HG03108 (cell line): ENCODE measurements around the gene CSF2.

ENCODE experiments used
- ATAC-seq: cut with Tn5 transposase; IDR thresholded peaks from one replicate; pipeline ENCODE4 v1.9.1; 2021; ENCODE audit warnings: moderate library complexity; ENCODE audit not compliant: unreplicated experiment

The CSF2 gene

DNA sequence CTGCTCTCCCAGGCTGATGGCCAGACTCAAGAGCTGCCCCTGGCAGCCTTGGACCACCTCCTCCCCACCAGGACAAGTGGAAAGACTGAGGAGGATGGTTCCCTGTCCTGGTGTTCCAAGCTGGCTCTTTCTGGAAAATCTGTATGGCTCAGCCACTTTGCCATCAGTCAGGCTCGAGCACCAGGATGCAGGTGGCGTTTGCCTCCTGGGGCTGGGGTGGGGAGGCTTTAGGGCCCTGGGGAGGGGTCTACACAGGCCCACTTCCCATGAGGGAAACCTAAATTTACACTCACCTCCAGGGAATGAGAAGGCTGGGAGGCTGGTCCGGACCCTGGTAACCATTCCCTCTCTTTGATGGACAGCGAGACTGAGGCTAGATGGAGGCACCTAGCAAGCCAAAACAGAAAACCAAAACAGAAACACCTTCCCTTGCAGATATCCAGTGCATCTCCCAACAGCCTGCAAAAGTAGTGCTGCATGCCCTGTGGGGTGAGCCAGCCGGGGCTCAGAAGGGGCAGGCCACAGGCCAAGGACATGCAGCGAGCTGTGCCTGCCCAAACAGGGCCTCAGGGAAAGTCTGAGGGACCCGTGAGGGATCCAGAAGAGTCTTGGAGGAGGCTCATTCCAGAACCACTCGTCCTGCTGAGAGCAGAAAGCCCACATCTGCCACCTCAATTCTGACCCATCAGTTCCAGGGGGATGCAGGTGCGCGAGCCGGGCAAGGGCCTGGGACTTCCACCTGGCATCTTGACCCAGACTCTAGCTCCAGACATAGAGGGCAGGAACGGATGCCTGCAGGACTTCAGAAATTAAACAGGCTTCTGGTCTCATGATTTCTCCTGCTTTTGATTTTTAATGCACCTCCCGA is 5.4 kb upstream of the CSF2 start:
- no peak for ATAC-seq

DNA sequence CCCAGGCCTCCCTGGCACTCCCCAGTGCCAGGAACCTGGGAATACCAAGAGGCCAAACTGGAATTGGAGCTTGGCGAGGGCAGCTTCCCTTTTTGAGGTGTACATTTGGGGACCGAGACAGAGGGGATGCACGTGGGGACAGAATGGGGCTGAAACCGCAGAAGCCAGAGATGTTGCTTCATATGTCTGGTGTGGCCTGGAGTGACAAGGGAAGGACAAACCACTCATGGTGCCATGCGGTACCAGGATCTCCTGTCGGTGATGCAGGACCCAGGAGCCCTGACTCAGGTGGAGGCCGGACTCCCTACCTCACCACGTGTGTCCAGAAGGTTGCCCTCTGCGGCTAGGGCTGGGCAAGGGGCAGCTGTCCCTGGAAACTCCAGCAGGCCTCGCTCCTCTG is 4.0 kb upstream of the CSF2 start:
- no peak for ATAC-seq

DNA sequence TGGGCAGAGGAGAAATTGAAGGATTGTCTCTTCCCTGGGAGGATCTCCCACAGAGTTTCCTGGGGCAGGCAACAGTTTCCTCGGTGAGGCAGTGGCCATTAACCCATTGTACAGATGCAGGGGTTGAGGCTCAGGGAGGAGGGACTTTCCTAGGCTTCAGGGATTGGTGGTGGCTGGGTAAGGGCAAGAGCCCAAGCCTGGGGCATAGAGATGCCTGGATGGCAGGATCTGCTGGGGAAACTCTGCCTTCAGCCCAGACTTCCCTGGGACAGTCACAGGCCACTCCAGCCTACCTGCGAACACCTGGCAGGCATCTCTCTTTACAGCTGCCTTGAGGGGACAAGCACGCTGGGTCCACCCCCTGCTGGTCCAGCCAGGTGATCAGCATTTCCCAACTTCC is 3.6 kb upstream of the CSF2 start:
- no peak for ATAC-seq

DNA sequence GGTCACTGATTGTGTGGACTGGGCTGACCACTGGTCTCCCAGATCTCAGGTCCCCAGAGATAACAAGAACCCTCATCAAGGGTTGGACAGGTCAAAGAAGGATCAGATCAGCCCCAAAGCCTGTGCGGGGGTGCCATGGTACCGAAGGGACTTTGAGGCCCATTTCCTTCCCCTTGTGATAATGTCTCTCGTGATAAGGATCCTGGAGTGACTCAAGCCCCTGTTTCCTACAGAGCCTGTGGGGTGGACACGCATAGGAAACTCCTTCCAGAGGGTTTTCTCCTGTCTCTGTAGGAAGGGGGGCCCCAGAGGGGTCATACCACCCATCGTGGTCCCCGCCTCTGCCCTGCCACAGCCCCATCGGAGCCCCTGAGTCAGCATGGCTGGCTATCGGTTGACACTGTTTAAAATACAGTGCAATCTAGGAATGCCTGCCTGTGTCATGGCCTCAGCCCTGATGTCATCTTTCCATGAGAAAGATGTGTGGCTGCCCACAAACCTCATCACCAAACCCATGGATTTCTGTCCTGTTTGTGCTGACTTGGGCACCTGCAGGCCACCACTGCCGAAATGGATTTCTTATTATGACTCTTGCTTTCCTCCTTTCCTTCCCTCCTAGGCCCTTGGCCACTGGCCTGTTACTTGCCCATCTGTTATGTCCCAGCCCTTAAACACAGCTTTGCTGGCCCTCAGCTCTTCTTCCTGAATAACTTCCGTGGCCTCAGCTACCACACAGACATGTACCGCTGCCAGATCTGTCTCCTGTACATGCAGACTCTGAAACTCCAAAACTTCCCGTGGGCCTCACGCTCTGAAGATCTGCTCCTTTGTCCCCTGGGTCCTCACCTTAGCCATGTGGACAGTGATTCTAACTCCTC is 2.9 kb upstream of the CSF2 start:
- ATAC-seq: no peak

DNA sequence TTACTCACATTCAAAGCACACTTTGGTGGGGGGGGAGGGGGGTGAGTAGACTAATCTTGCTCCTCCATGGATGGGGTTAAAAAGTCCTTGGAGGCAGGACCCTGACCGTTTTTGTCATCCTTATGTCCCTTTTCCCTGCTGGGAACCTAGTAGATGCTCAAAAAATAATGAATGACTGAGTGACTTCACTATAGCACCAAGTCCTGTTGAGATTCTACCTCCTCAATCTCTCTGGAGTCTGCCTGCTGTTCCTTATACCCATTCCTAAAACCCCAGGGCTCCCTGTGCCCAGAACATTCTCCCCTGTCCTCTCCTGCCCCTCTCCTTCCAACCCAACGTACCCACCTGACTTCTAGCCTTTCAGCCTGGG is 2.3 kb upstream of the CSF2 start:
- no peak for ATAC-seq

DNA sequence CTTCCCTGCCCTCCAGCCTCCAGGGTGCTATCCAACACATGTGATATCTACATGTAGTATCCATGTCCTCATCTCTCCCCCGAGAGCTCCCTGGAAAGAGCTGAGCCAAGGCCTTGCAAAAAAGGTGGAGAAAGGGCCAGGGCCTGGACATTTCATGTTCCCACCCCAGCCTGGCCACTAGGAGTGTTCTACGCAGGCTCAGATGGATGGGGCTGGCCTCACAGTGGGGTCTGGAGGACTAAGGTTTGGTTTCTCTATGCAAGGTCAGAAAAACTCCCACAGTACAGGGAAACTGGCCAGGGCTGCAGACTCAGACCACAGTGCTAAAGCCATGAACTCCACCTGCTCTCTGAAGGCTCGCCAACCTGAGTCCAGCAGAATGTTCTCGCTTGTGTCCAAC is 1.5 kb upstream of the CSF2 start:
- no peak for ATAC-seq

DNA sequence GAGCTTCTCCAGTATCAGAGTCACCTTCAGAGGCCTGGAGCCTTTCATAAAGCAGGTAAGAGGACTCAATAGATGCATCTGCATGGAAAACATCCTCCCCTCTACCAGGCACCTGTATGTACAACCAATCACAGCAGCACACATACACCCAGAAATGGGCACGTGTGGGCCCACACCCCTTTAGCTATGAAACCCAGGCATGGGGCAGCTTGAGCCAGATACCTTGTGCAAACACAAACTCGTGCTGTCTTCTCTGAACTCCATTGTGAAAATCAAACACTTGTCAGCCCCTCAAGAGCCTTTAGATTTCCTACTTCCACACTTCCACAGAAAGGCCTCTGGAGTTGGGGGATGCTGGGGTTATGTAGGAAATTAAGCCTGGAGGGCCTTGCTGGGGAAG is 1.1 kb upstream of the CSF2 start:
- ATAC-seq: no peak

DNA sequence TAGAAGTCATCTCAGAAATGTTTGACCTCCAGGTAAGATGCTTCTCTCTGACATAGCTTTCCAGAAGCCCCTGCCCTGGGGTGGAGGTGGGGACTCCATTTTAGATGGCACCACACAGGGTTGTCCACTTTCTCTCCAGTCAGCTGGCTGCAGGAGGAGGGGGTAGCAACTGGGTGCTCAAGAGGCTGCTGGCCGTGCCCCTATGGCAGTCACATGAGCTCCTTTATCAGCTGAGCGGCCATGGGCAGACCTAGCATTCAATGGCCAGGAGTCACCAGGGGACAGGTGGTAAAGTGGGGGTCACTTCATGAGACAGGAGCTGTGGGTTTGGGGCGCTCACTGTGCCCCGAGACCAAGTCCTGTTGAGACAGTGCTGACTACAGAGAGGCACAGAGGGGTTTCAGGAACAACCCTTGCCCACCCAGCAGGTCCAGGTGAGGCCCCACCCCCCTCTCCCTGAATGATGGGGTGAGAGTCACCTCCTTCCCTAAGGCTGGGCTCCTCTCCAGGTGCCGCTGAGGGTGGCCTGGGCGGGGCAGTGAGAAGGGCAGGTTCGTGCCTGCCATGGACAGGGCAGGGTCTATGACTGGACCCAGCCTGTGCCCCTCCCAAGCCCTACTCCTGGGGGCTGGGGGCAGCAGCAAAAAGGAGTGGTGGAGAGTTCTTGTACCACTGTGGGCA is 642 bp downstream of the CSF2 start:
- ATAC-seq: no peak

DNA sequence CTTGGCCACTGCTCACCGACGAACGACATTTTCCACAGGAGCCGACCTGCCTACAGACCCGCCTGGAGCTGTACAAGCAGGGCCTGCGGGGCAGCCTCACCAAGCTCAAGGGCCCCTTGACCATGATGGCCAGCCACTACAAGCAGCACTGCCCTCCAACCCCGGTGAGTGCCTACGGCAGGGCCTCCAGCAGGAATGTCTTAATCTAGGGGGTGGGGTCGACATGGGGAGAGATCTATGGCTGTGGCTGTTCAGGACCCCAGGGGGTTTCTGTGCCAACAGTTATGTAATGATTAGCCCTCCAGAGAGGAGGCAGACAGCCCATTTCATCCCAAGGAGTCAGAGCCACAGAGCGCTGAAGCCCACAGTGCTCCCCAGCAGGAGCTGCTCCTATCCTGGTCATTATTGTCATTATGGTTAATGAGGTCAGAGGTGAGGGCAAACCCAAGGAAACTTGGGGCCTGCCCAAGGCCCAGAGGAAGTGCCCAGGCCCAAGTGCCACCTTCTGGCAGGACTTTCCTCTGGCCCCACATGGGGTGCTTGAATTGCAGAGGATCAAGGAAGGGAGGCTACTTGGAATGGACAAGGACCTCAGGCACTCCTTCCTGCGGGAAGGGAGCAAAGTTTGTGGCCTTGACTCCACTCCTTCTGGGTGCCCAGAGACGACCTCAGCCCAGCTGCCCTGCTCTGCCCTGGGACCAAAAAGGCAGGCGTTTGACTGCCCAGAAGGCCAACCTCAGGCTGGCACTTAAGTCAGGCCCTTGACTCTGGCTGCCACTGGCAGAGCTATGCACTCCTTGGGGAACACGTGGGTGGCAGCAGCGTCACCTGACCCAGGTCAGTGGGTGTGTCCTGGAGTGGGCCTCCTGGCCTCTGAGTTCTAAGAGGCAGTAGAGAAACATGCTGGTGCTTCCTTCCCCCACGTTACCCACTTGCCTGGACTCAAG is 1.5 kb downstream of the CSF2 start:
- no peak for ATAC-seq

DNA sequence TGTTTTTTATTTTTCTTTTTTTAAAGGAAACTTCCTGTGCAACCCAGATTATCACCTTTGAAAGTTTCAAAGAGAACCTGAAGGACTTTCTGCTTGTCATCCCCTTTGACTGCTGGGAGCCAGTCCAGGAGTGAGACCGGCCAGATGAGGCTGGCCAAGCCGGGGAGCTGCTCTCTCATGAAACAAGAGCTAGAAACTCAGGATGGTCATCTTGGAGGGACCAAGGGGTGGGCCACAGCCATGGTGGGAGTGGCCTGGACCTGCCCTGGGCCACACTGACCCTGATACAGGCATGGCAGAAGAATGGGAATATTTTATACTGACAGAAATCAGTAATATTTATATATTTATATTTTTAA is 2.1 kb downstream of the CSF2 start:
- no peak for ATAC-seq

DNA sequence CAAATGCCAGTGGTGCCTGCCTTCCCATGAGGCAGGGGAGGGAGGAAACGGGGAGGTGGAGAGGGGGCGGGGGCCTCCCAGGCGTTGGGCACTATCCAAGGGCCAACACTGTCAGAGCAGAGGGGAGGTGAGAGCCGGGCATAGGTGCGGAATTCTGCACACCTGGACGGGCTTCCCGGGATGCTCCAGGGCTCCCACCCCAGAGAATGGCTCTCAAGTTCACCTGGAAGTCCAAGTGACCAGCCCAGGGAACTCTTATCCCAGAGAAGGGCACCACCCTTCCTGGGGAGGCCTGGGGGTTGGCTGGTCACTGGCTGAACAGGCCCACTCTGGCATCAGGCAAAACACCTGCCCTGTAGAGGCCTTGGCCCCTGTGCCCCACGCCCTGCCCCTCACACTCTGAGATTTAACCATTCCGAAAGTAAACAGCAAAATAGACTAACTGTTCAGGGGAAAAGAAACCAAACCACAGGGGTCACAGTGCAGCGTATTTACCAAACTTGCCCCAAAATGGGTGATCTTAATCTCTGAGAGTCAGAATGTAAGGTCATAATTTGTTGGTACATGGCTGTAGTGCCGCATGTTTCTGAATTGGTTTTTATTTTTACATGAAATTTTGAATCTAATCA is 2.7 kb downstream of the CSF2 start:
- ATAC-seq: no peak

DNA sequence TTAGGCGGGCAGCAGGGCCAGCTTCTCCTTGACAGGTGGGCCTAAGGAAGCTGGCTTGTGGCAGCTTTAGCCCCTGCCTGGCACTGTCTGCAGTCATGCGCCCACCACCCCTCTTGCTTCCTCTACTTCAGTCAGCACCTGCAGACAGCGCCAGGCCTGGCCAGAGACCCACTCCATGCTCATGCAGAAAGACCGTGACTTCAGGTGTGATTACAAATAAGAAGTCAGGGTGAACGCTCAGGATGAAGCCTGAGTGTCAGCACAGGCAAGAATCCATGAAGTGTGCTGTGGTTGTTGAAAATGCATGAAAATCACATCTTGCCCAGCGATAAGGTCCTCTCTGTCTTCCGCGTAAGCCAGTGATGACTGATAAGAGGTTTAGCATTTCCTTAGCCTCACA is 3.4 kb downstream of the CSF2 start:
- no peak for ATAC-seq

DNA sequence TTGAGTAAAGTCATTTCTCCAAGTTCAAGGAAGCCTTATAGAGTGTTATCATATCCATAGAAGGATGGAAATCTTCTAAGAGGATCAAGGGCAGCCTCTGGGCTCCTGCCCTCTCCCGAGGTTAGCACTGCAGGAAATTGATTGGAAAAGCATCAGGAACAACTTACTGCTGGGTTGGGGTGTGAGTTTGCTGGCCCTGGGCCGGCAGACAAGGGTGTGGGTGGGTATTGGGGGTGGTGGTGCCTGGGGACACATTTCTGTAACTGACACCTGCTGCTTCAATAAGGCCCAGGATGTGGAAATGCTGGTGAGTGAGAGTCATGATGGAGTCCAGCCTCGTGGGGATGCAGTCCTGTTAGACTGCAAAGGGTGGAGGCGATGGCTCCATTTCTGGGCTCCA is 5.5 kb downstream of the CSF2 start:
- no peak for ATAC-seq

DNA sequence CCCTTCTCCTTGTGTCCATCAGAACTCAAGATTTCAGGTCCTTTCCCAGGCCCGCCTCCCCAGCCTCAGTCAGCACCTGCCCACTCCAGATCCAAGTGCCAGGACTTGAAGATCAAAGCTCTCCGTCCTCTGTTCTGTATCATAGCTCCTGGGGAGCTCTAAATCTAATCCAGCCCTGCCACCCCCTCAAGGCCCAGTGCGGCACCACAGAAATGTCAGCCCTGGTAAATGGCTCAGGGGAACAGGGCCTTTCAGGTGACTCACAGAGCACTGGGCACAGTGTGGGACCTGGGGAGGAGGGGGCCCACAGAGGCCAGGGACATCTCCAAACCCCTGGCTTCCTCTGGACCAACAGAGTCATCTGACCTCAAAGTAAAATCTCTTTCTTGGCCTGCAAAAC is 6.0 kb downstream of the CSF2 start:
- no peak for ATAC-seq

DNA sequence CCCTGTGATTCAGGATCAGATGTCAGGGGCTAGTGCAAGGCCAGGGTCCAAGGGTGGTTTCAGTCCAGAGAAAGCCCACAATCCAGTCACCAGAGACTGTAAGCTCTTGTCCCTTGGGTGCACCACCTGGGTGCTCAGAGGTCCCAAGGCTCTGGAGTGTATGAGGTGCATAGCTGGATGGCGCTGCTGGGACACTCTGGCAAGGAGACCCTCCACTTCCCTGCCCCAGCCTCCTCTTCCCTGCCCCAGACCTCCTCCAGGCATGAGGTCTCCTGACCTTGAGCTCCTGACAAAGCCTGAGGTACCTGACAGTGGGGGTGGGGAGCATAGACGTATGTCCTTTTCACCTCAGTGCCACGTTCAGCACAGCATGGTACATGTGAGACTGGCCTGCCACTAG is 7.0 kb downstream of the CSF2 start:
- no peak for ATAC-seq

DNA sequence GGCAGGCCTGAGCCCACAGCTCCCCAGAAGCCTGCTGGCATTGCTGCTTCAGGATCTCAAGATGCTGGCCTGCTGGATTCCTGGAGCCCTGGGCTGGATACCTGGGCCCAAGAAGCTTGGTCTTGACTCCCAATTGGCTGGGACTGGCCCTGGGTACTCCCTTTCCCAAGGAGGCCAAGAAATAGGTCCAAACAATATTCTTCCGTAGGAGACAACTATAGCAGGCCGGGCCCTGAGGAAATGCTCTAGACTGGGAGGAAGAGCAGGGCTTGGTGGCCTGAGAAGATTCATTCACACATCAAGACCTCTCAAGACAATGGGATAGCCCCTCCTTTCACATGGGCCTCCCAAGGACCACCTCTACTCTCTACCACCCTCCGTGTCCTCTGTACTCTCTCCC is 7.9 kb downstream of the CSF2 start:
- no peak for ATAC-seq

DNA sequence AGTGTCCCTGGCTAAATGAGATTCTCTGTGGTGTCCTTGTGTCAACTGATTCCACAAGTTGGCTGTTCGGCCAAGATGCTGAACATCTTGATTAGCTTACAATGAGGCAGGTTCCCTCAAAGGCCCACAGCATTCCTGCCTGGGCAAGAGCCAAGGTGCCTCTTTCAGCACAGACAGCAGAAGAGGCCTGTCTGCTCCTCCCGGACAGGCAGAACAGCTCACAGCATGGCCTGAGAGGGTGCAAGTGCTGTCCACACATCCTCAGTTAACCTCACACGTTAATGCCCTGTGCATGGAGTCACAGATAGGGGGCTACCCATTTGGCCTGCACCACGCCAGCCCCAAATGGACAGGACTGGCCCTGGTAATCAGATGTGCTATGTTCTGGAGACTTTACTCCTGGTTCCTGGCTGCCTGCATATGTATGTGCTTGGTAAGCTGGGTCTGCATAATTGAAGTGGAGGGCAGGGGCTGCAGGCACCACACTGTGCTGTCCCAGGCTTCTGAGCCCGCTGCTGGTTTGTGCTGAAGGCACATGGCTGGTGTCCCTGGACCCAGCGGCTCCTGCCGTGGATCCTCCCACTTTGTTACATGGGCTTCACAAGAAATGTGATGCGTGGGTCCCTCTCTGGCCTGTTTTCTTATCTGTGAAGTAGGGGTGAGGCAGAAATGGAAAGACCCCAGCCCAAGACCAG is 8.9 kb downstream of the CSF2 start:
- no peak for ATAC-seq

DNA sequence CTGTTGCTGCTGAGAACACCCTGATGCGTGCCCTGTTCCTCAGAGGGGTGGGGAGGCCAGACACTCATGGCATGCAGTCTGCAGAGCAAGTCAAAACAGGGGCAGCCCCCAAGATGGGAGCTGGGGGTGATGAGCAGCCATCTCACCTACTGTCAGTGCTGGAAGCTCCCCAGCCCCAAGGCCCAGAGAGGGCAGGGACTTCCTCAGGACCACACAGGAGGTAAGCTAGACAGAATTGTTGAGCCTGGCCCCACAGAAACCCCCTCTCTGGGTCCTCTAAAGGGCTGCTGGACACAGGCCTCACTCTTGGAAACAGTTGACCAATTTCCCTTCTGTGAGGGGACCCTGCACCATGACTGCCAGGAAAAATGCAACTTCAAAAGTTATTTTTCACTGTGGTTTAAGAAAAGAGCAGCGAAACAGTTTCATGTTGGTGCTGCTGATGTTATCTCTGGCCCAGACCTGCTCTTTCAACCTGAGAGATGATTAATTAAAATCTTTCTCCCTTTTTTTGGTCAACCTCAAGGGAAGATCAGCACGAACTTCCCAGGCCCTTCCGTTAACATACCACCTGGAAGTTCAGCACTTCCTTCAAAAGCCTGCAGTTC is 9.6 kb downstream of the CSF2 start:
- ATAC-seq: no peak

DNA sequence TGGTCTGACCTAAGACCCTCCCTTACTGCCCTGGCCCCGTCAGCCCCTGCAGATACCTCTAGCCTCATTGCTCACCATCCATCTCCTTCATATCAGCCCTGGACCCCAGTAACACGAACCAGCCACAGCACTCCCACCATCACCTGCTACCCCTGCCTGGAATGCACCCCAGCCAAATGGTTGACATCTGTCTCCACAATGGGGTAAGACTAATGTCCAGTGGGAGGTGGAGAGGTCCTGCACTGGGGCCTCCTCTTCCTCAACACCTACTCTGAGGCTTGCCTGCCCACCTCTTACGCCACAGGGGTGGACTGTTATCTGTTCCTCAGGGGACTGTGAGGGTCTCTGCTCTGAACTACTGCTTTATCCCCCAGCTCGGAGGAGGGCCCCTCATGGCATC is 12.1 kb downstream of the CSF2 start:
- no peak for ATAC-seq
